Ishikawa (cell line): ENCODE data around the gene DDX4.

Experiments used
- CEBPB ChIP-seq: IDR thresholded peaks from 2 replicates; pipeline ENCODE4 v1.6.1; 2012
- EGR1 ChIP-seq: IDR thresholded peaks from 2 replicates; pipeline ENCODE4 v1.6.1; 2012
- EP300 ChIP-seq: IDR thresholded peaks from 2 replicates; pipeline ENCODE4 v1.6.1; 2012; ENCODE audit warnings: borderline replicate concordance
- FOXM1 ChIP-seq: IDR thresholded peaks from 2 replicates; pipeline ENCODE4 v1.6.1; 2012; ENCODE audit warnings: low read depth, borderline replicate concordance
- NFIC ChIP-seq: IDR thresholded peaks from 2 replicates; pipeline ENCODE4 v1.6.1; 2012
- RAD21 ChIP-seq: IDR thresholded peaks from 2 replicates; pipeline ENCODE4 v1.6.1; 2012; ENCODE audit warnings: low read depth
- REST ChIP-seq: IDR thresholded peaks from 2 replicates; pipeline ENCODE4 v1.6.1; 2012; ENCODE audit warnings: low read depth, mild to moderate bottlenecking
- TAF1 ChIP-seq: IDR thresholded peaks from 2 replicates; pipeline ENCODE4 v1.6.1; 2012; ENCODE audit warnings: low read depth, mild to moderate bottlenecking
- TCF12 ChIP-seq: IDR thresholded peaks from 2 replicates; pipeline ENCODE4 v1.6.1; 2012; ENCODE audit warnings: low read depth
- TEAD4 ChIP-seq: IDR thresholded peaks from 2 replicates; pipeline ENCODE4 v1.6.1; 2012
- ZBTB7A ChIP-seq: IDR thresholded peaks from 2 replicates; pipeline ENCODE4 v1.6.1; 2012; ENCODE audit warnings: low read depth

GRCh38 chr5:55857247-55857640 is 119.4 kb downstream of the DDX4 start:
- TF ChIP-seq CEBPB = no peak
- no peak for TF ChIP-seq RAD21
- TF ChIP-seq EP300 = no peak
- TF ChIP-seq FOXM1 = no peak
- TF ChIP-seq NFIC = no peak
- TF ChIP-seq TCF12 = no peak
- TF ChIP-seq TEAD4 = no peak
- TF ChIP-seq REST = no peak
- no peak for TF ChIP-seq EGR1
- no peak for TF ChIP-seq ZBTB7A
- TF ChIP-seq TAF1 = no peak
